Mammary epithelial cell (primary cell): ENCODE measurements around the gene PIK3C2B.

ENCODE experiments used
- EZH2 ChIP-seq: IDR thresholded peaks from 2 replicates; pipeline ENCODE4 v1.6.1; 2012; ENCODE audit warnings: low read length, inconsistent platforms, borderline replicate concordance
- TF ChIP-seq, protein P1 (sequence below), 2 donors: IDR thresholded peaks in 1 of 2; conservative IDR thresholded peaks in 1 of 2; 2 replicates each; pipeline ENCODE4 v1.5.1; 2011 to 2012; ENCODE audit warnings: inconsistent platforms in 2 of 2, low read length in 2 of 2, mild to moderate bottlenecking in 2 of 2, control low read depth in 1 of 2, low read depth in 1 of 2; ENCODE audit not compliant: insufficient read depth in 1 of 2; ENCODE audit errors: extremely low read depth in 1 of 2

DNA sequence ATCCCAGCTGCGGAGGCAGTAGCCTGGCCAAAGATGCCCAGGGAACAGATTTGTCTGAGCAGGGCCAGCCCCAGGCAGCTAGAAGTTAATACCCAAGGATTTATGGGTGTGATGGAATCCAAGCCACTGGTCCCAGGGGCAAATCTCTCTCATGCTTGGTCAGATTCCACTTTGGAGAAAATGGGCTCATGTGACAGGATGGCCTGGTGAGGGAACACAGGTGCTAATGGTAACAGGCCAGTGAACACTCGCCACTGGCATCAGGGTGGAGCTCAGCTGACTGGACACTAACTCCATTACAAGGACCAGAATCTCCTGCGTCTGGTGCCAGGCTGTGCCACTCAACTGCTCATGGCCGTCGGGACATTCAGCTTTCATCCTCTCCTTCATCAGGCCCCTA is 33.6 kb upstream of the PIK3C2B start:
- TF ChIP-seq, protein P1, sequence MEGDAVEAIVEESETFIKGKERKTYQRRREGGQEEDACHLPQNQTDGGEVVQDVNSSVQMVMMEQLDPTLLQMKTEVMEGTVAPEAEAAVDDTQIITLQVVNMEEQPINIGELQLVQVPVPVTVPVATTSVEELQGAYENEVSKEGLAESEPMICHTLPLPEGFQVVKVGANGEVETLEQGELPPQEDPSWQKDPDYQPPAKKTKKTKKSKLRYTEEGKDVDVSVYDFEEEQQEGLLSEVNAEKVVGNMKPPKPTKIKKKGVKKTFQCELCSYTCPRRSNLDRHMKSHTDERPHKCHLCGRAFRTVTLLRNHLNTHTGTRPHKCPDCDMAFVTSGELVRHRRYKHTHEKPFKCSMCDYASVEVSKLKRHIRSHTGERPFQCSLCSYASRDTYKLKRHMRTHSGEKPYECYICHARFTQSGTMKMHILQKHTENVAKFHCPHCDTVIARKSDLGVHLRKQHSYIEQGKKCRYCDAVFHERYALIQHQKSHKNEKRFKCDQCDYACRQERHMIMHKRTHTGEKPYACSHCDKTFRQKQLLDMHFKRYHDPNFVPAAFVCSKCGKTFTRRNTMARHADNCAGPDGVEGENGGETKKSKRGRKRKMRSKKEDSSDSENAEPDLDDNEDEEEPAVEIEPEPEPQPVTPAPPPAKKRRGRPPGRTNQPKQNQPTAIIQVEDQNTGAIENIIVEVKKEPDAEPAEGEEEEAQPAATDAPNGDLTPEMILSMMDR (conservative IDR thresholded peaks at IDR 0.05 in 1 of 2, IDR thresholded peaks at IDR 0.05 in 1 of 2; ENCODE audit: extremely low read depth in 1 of 2, insufficient read depth in 1 of 2, low read depth in 1 of 2, low read length in 2 of 2): no peak
- no peak for TF ChIP-seq EZH2
